ENCODE results near the gene SPATA6.

SPATA6 gene

GRCh38 chr1:48472638-48473037, 634 bp upstream of the SPATA6 start:
- ChIA-PET POLR2A (interaction anchor here (0.9 to 1.4 kb wide), 5 partner anchors 8 to 420 kb away, joined by 3 to 8 read pairs (median 4); no protein-coding TSS in a partner anchor), CTCF (interaction anchor here (0.8 to 2.1 kb wide), 3 partner anchors 14 to 25 kb away, joined by 3 to 21 read pairs (median 5); no protein-coding TSS in a partner anchor)
- Histone ChIP-seq H3K36me3 (ENCODE audit: control insufficient read depth in 2 of 2, insufficient read depth in 1 of 2, low read length in 2 of 2) (no peaks in the 10 kb centered on the region), H3K4me1 (ENCODE audit: control insufficient read depth, insufficient read depth, low read length) (no peaks in the 10 kb centered on the region; the same call in 1 of the 2 replicates), H3K9me3 (ENCODE audit: control insufficient read depth, insufficient read depth, low read depth, low read length) (no peaks in the 10 kb centered on the region), H3K27ac (ENCODE audit: extremely low read depth, low read depth, low read length) (no peak overlapping the region), H3K4me3 (ENCODE audit: low read depth, low read length) (peak overlapping the region; percentile 54)
- no peak for TF ChIP-seq ZBTB48 (tag by site-specific recombination; IDR thresholded peaks at IDR 0.05)
- 0 out of 2 replicates have a peak, but pooled peaks have one; percentile 9 for TF ChIP-seq ZNF660 (tag by site-specific recombination; IDR thresholded peaks at IDR 0.05)

- H3K4me1 ChIP-seq (ENCODE audit: control insufficient read depth, insufficient read depth, low read length): no peaks in the 10 kb centered on the region; the same call in 1 of the 2 replicates
- POLR2A ChIA-PET: interaction anchor here (1.4 kb wide), 1 partner anchor 23 kb away, joined by 6 read pairs; no protein-coding TSS in a partner anchor
- no peaks in the 10 kb centered on the region for H3K36me3 ChIP-seq (ENCODE audit: control insufficient read depth in 2 of 2, insufficient read depth in 1 of 2, low read length in 2 of 2)
- H3K4me3 ChIP-seq (ENCODE audit: low read depth, low read length): peak overlapping the region; percentile 78
- H3K27ac ChIP-seq (ENCODE audit: extremely low read depth, low read depth, low read length): peak overlapping the region; percentile 42; the same call in 1 of the 2 replicates
- H3K9me3 ChIP-seq (ENCODE audit: control insufficient read depth, insufficient read depth, low read depth, low read length): no peaks in the 10 kb centered on the region
- TF ChIP-seq YY2 (tag by site-specific recombination; IDR thresholded peaks at IDR 0.05): 0 out of 2 replicates have a peak, but pooled peaks have one; percentile 20
- TF ChIP-seq ZNF366 (tag by site-specific recombination; conservative IDR thresholded peaks at IDR 0.05): 0 out of 2 replicates have a peak, but pooled peaks have one; percentile 13
- no peak for TF ChIP-seq ZBTB48 (tag by site-specific recombination; IDR thresholded peaks at IDR 0.05)
- TF ChIP-seq PRDM1 (tag by site-specific recombination; IDR thresholded peaks at IDR 0.05): peak; percentile 77; the same call in 1 of the 2 replicates
- CTCF ChIA-PET: interaction anchor here (1.0 kb wide), 1 partner anchor 27 kb away, joined by 3 read pairs; no protein-coding TSS in a partner anchor
Measured at GRCh38 chr1:48470950-48471690, 884 bp downstream of the SPATA6 start.

GRCh38 chr1:48470481-48470855, 1.5 kb downstream of the SPATA6 start:
- Histone ChIP-seq H3K4me1 (ENCODE audit: control insufficient read depth, insufficient read depth, low read length) (no peaks in the 10 kb centered on the region; the same call in 1 of the 2 replicates), H3K27ac (ENCODE audit: extremely low read depth, low read depth, low read length) (no peak overlapping the region), H3K9me3 (ENCODE audit: control insufficient read depth, insufficient read depth, low read depth, low read length) (no peaks in the 10 kb centered on the region), H3K36me3 (ENCODE audit: control insufficient read depth in 2 of 2, insufficient read depth in 1 of 2, low read length in 2 of 2) (no peaks in the 10 kb centered on the region), H3K4me3 (ENCODE audit: low read depth, low read length) (no peak overlapping the region)
- TF ChIP-seq OSR2 (tag by site-specific recombination; IDR thresholded peaks at IDR 0.05): no peak
- TF ChIP-seq PBX3 (CRISPR knock-in tag; IDR thresholded peaks at IDR 0.05): no peak
- no peak for TF ChIP-seq ZNF155 (tag by site-specific recombination; IDR thresholded peaks at IDR 0.05)
- no peak for TF ChIP-seq BCL11A (tag by site-specific recombination; IDR thresholded peaks at IDR 0.05; ENCODE audit: low read depth)
- no peak for TF ChIP-seq ZNF248 (tag by site-specific recombination; IDR thresholded peaks at IDR 0.05)
- TF ChIP-seq ZNF416 (tag by site-specific recombination; IDR thresholded peaks at IDR 0.05): no peak
- TF ChIP-seq ZNF549 (tag by site-specific recombination; IDR thresholded peaks at IDR 0.05): no peak
- no peak for TF ChIP-seq SP7 (tag by site-specific recombination; IDR thresholded peaks at IDR 0.05)
- no peak for TF ChIP-seq ZNF10 (tag by site-specific recombination; IDR thresholded peaks at IDR 0.05)
- no peak for TF ChIP-seq ELK4 (IDR thresholded peaks at IDR 0.05; ENCODE audit: borderline replicate concordance, low read depth, low read length)
- TF ChIP-seq YY2 (tag by site-specific recombination; IDR thresholded peaks at IDR 0.05): no peak
- no peak for TF ChIP-seq ZNF404 (tag by site-specific recombination; IDR thresholded peaks at IDR 0.05)
- no peak for TF ChIP-seq ZNF280C (tag by site-specific recombination; IDR thresholded peaks at IDR 0.05)
- TF ChIP-seq ZNF2 (tag by site-specific recombination; IDR thresholded peaks at IDR 0.05): no peak
- CTCF ChIA-PET: interaction anchor here (0.6 to 1.0 kb wide), 2 partner anchors 27 to 29 kb away, joined by 3 read pairs; no protein-coding TSS in a partner anchor
- POLR2A ChIA-PET: no interaction called here
